K562 (cell line): Measurements from ENCODE around the gene SART1. TPM values are rescaled to one million over a fixed set of nuclear protein-coding genes. Genes with fewer than 3 reads are reported as not detected.

Experiments used
- ATAC-seq: fragments of 200-7000 bp; cut with Tn5 transposase; 3 replicates; pipeline ENCODE4 v1.9.1; 2020; ENCODE audit warnings: moderate library complexity
- BruUV-seq: library from RNA; stranded (reverse); fragments of 400-500 nt; replicated peaks from 2 replicates; lab custom pipeline; 2021; lab: Mats Ljungman, UMichigan
- CTCF ChIA-PET: fragments of 300-600 bp; formaldehyde crosslinking; extraction: SDS; loops from one replicate; lab custom pipeline; 2021; ENCODE audit warnings: low intra/inter-chr PET ratio; lab: Yijun Ruan, JAX
- POLR2A ChIA-PET: fragments of 300-600, 350-650 bp; sonication (Branson Sonifier 250); formaldehyde crosslinking; extraction: SDS; loops from one replicate; lab custom pipeline; 2021; ENCODE audit warnings: antibody characterized with exemption, inconsistent platforms; lab: Yijun Ruan, JAX
- DNase-seq, 4 experiments: peaks; one replicate each; pipeline versions ENCODE4 v3.0.0 to v3.0.0-alpha.2; 2011 to 2018; ENCODE audit warnings: low spot score in 3 of 4, mixed read lengths in 3 of 4; ENCODE audit errors: extremely low read depth in 1 of 4
- FAIRE-seq: peaks from 2 replicates; lab custom pipeline; 2011; peaks lifted over from hg19 to GRCh38; lab: Jason Lieb, UNC
- H2AFZ ChIP-seq: 2 replicates; pipeline ENCODE4 v1.6.0; 2011; ENCODE audit warnings: low read depth, low read length, control low read depth, inconsistent platforms
- H3K27ac ChIP-seq: fragments of 200-600 bp; 3 replicates; pipeline ENCODE4 v1.8.0; 2011; ENCODE audit warnings: low read depth, mild to moderate bottlenecking, control low read depth, inconsistent platforms, low read length, moderate library complexity, mixed read lengths; ENCODE audit errors: extremely low read depth
- H3K27me3 ChIP-seq, 2 experiments: fragments of 300-600 bp in 1 of 2; 2 replicates in 1 of 2; 3 replicates in 1 of 2; pipeline versions ENCODE4 v1.6.0 to v1.8.0; 2011; ENCODE audit warnings: inconsistent platforms in 2 of 2, low read length in 2 of 2, mild to moderate bottlenecking in 1 of 2, mixed read lengths in 1 of 2, moderate library complexity in 1 of 2; ENCODE audit not compliant: control insufficient read depth in 2 of 2, insufficient read depth in 2 of 2
- H3K36me3 ChIP-seq: fragments of 300-600 bp; 3 replicates; pipeline ENCODE4 v1.8.0; 2011; ENCODE audit warnings: mild to moderate bottlenecking, low read length, inconsistent platforms; ENCODE audit not compliant: control insufficient read depth, insufficient read depth
- H3K4me1 ChIP-seq, 2 experiments: fragments of 200-600 bp in 1 of 2; replicated peaks in 1 of 2; 2 replicates in 1 of 2; 3 replicates in 1 of 2; pipeline versions ENCODE4 v1.5.1 to v1.8.0; 2011; ENCODE audit warnings: inconsistent platforms in 2 of 2, low read length in 2 of 2, mild to moderate bottlenecking in 1 of 2, mixed read lengths in 1 of 2, moderate library complexity in 1 of 2; ENCODE audit not compliant: control insufficient read depth in 2 of 2, insufficient read depth in 2 of 2
- H3K4me2 ChIP-seq: 2 replicates; pipeline ENCODE4 v1.6.1; 2011; ENCODE audit warnings: low read length, control low read depth, inconsistent platforms, mixed read lengths; ENCODE audit not compliant: insufficient read depth
- H3K4me3 ChIP-seq: fragments of 200-600 bp; sonication (generic), shearing (Covaris generic); 2 replicates; pipeline ENCODE4 v1.5.1; 2016; ENCODE audit warnings: control low read depth, inconsistent platforms
- H3K79me2 ChIP-seq: fragments of 200-600 bp; 3 replicates; pipeline ENCODE4 v1.8.0; 2011; ENCODE audit warnings: low read length, inconsistent platforms; ENCODE audit not compliant: control insufficient read depth, insufficient read depth
- H3K9ac ChIP-seq, 2 experiments: 2 replicates each; pipeline versions ENCODE4 v1.6.0 to v1.6.1; 2011; ENCODE audit warnings: low read depth in 2 of 2, low read length in 2 of 2, control low read depth in 1 of 2, inconsistent platforms in 1 of 2, mild to moderate bottlenecking in 1 of 2, mixed read lengths in 1 of 2; ENCODE audit not compliant: insufficient read depth in 1 of 2
- H3K9me1 ChIP-seq: one replicate; pipeline ENCODE4 v1.6.0; 2011; ENCODE audit warnings: inconsistent platforms, mild to moderate bottlenecking, low read length, moderate library complexity; ENCODE audit not compliant: control insufficient read depth, insufficient read depth
- H3K9me3 ChIP-seq: replicated peaks from 2 replicates; pipeline ENCODE4 v1.5.1; 2011; ENCODE audit warnings: low read depth, low read length, inconsistent platforms; ENCODE audit not compliant: control insufficient read depth, insufficient read depth
- H4K20me1 ChIP-seq: replicated peaks from 2 replicates; pipeline ENCODE4 v1.6.1; 2011; ENCODE audit warnings: low read length, inconsistent platforms, mixed read lengths; ENCODE audit not compliant: control insufficient read depth, insufficient read depth
- NCOA2 ChIP-seq, 2 experiments: fragments of 450-650 bp; IDR thresholded peaks; 2 replicates each; pipeline ENCODE4 v1.6.1; 2018; ENCODE audit warnings: mild to moderate bottlenecking in 2 of 2, moderate library complexity in 1 of 2; ENCODE audit not compliant: partially characterized antibody in 2 of 2
- NFIC ChIP-seq: fragments of 450-650 bp; IDR thresholded peaks from 2 replicates; pipeline ENCODE4 v1.6.1; 2017; ENCODE audit warnings: mild to moderate bottlenecking, inconsistent platforms
- RBBP5 ChIP-seq: fragments of 200-600 bp; sonication (generic); IDR thresholded peaks from 2 replicates; pipeline ENCODE4 v1.6.1; 2012; ENCODE audit warnings: borderline replicate concordance, mild to moderate bottlenecking, low read length, control low read depth, inconsistent platforms; ENCODE audit not compliant: insufficient read depth, poor library complexity, severe bottlenecking
- ZMIZ1 ChIP-seq, 2 experiments: fragments of 150-350 bp in 1 of 2; IDR thresholded peaks; 2 replicates each; pipeline ENCODE4 v1.6.1; 2012 to 2016; ENCODE audit warnings: low read depth in 2 of 2, low read length in 2 of 2, mild to moderate bottlenecking in 1 of 2, moderate library complexity in 1 of 2
- ZNF583 ChIP-seq: fragments of 250-450 bp; sonication (Bioruptor Pico); IDR thresholded peaks from 2 replicates; pipeline ENCODE4 v1.4.0; 2020
- WGBS: fragments of 100-300 bp; shearing (Covaris generic); methylation state at CpG from one replicate; pipeline ENCODE4 v1.1.6; 2016; ENCODE audit warnings: low coverage, mixed read lengths; ENCODE audit not compliant: insufficient coverage; ENCODE audit errors: missing lambda C conversion rate; 5-methylcytosine and 5-hydroxymethylcytosine counted together
- in situ Hi-C: fragments of 300-500 bp; cut with MboI; formaldehyde crosslinking; loops from 4 replicates; pipeline ENCODE4 v1.15.0; 2018; ENCODE audit warnings: inconsistent platforms, mixed read lengths
- intact Hi-C: fragments of 100-400 bp; cut with micrococcal nuclease; formaldehyde crosslinking; loops from 2 replicates; pipeline ENCODE4 v1.14.2; 2022
- polyA plus RNA-seq, 8 experiments: library from polyadenylated mRNA; depleted of rRNA in 4 of 8; stranded (reverse) in 5 of 8; unstranded in 3 of 8; fragments of >200 nt; fragmentation: Nextera tagmentation in 2 of 8; fragmentation: Illumina TruSeq in 1 of 8; extraction: Ambion mirVana in 2 of 8; extraction: Trizol in 1 of 8; gene quantifications; 2 replicates each; pipeline versions ENCODE4 v1.2.1 to v1.2.3, GENCODE V29; 2011 to 2014; ENCODE audit warnings: inconsistent platforms in 1 of 8, missing spikeins in 1 of 8
- total RNA-seq, 7 experiments: library from RNA; depleted of rRNA in 6 of 7; stranded (reverse); fragments of >200 nt in 6 of 7; fragmentation: Illumina TruSeq in 2 of 7; extraction: Trizol in 2 of 7; gene quantifications; 2 replicates each; pipeline versions ENCODE4 v1.2.1 to v1.2.3, GENCODE V29; 2011 to 2021; ENCODE audit warnings: low replicate concordance in 1 of 7

Gene SART1
- total and polyA plus RNA-seq, 9 of the 15 experiments (the other 6 are each of a cell fraction or from before 2014, with no cell fraction given), result 4.8 to 84.1 (median 31.7) TPM

GRCh38 chr11:66012371-66012945, 50.9 kb downstream of the SART1 start (continued):
- no peak for TF ChIP-seq NFIC
- TF ChIP-seq RBBP5, result no peak
- no peak for TF ChIP-seq ZMIZ1 (IDR thresholded peaks at IDR 0.05; ENCODE audit: low read depth in 2 of 2, low read length in 2 of 2)

GRCh38 chr11:66012946-66013761, 51.6 kb downstream of the SART1 start:
- 4% methylated on average over 12 of the region's 12 CpGs for WGBS
- H3K9me3 ChIP-seq, result no peaks in the 10 kb centered on the region
- BruUV-seq, result no TSS peak
- H3K9me1 ChIP-seq, result no peaks in the 10 kb centered on the region
- H3K79me2 ChIP-seq, result no peaks in the 10 kb centered on the region
- intact Hi-C loops, result no loop called here
- CTCF ChIA-PET, result interaction anchor here (0.6 kb wide), 1 partner anchor 63 kb away, joined by 3 read pairs; no protein-coding TSS in a partner anchor
- no peaks in the 10 kb centered on the region for H4K20me1 ChIP-seq
- FAIRE-seq (peak; percentile 85), DNase-seq (peak; percentile 41 to 68 (median 56)), ATAC-seq (peak; percentile 58)
- peak overlapping the region; percentile 23; the same call in 1 of the 2 replicates for H2AFZ ChIP-seq
- POLR2A ChIA-PET, result interaction anchor here (0.6 to 2.2 kb wide), 8 partner anchors 8 to 407 kb away, joined by 3 to 9 read pairs (median 4); partner anchors contain the start of genes BANF1, CCDC85B and FOSL1
- no peaks in the 10 kb centered on the region for H3K36me3 ChIP-seq
- H3K4me1 ChIP-seq, result peaks cover 21 to 58% of the 10 kb centered on the region in 2 experiments
- in situ Hi-C loops, result no loop called here
- H3K27ac ChIP-seq, result no peak overlapping the region
- no peak overlapping the region for H3K4me3 ChIP-seq
- H3K4me2 ChIP-seq, result peak overlapping the region; percentile 49
- H3K27me3 ChIP-seq, result no peaks in the 10 kb centered on the region
- peak overlapping the region in 1 of 2 experiments; percentile 62; a peak in 1 of 4 replicates for H3K9ac ChIP-seq
- no peak for TF ChIP-seq NCOA2 (IDR thresholded peaks at IDR 0.05; ENCODE audit: partially characterized antibody in 2 of 2)
- TF ChIP-seq ZNF583, result no peak
